ENCODE results near the gene LUZP2.
"Not testable (repeated sequence)": the region's sequence is repeated elsewhere in the genome, so short reads cannot be mapped to it uniquely, and the experiment has no call there.

LUZP2 gene

GRCh38 chr11:24900960-24901549 lies 404.2 kb downstream of the LUZP2 start:
- no peak for DNase-seq (ENCODE audit: low read depth)

GRCh38 chr11:24903555-24903954 lies 406.7 kb downstream of the LUZP2 start:
- DNase-seq (ENCODE audit: low read depth): no peak

GRCh38 chr11:24925091-24925490 lies 428.2 kb downstream of the LUZP2 start:
- DNase-seq (ENCODE audit: low read depth): no peak

GRCh38 chr11:24932110-24933000 lies 435.5 kb downstream of the LUZP2 start:
- DNase-seq (ENCODE audit: low read depth): no peak

GRCh38 chr11:24934733-24935439 lies 438.0 kb downstream of the LUZP2 start:
- DNase-seq (ENCODE audit: low read depth): no peak

- no peak for DNase-seq (ENCODE audit: low read depth)
Measured at GRCh38 chr11:24944891-24945290, 448.0 kb downstream of the LUZP2 start.

GRCh38 chr11:24949406-24949805 lies 452.6 kb downstream of the LUZP2 start:
- DNase-seq (ENCODE audit: low read depth): no peak

GRCh38 chr11:24963852-24964251 lies 467.0 kb downstream of the LUZP2 start:
- DNase-seq (ENCODE audit: low read depth): no peak

- DNase-seq (ENCODE audit: low read depth): no peak
Measured at GRCh38 chr11:24965748-24966147, 468.9 kb downstream of the LUZP2 start.

GRCh38 chr11:24993903-24994302 lies 497.1 kb downstream of the LUZP2 start:
- not testable (repeated sequence) for DNase-seq (ENCODE audit: low read depth)

- not testable (repeated sequence) for DNase-seq (ENCODE audit: low read depth)
Measured at GRCh38 chr11:24999929-25000328, 503.1 kb downstream of the LUZP2 start.

- DNase-seq (ENCODE audit: low read depth): no peak
Measured at GRCh38 chr11:25037431-25037830, 540.6 kb downstream of the LUZP2 start.

GRCh38 chr11:25038131-25038530 lies 541.3 kb downstream of the LUZP2 start:
- DNase-seq (ENCODE audit: low read depth): no peak

GRCh38 chr11:25039165-25039564 lies 542.3 kb downstream of the LUZP2 start:
- no peak for DNase-seq (ENCODE audit: low read depth)

GRCh38 chr11:25048632-25049031 lies 551.8 kb downstream of the LUZP2 start:
- no peak for DNase-seq (ENCODE audit: low read depth)

- DNase-seq (ENCODE audit: low read depth): no peak
Measured at GRCh38 chr11:25052844-25053243, 556.0 kb downstream of the LUZP2 start.

GRCh38 chr11:25057861-25058260 lies 561.0 kb downstream of the LUZP2 start:
- no peak for DNase-seq (ENCODE audit: low read depth)

GRCh38 chr11:25065746-25066145 lies 568.9 kb downstream of the LUZP2 start:
- DNase-seq (ENCODE audit: low read depth): no peak

GRCh38 chr11:25066706-25067105 lies 569.9 kb downstream of the LUZP2 start:
- no peak for DNase-seq (ENCODE audit: low read depth)

- DNase-seq (ENCODE audit: low read depth): no peak
Measured at GRCh38 chr11:25068451-25068850, 571.6 kb downstream of the LUZP2 start.

- DNase-seq (ENCODE audit: low read depth): no peak
Measured at GRCh38 chr11:25094085-25094802, 597.4 kb downstream of the LUZP2 start.

GRCh38 chr11:25119416-25119815 lies 622.6 kb downstream of the LUZP2 start:
- DNase-seq (ENCODE audit: low read depth): no peak
